Stimulated activated naive CD4-positive, alpha-beta T cell treated with Interleukin-2 at 50 U/mL for 16 hours (primary cell): ENCODE results near the gene SLC25A26.
"Not testable (repeated sequence)": the region's sequence is repeated elsewhere in the genome, so short reads cannot be mapped to it uniquely, and the experiment has no call there.

Source experiments
- DNase-seq: peaks from one replicate; lab custom pipeline; 2025; lab: John Stamatoyannopoulos, UW

SLC25A26 gene

GRCh38 chr3:66270288-66270687 lies 49.5 kb downstream of the SLC25A26 start:
- DNase-seq = no peak

- no peak for DNase-seq
These were observed 49.9 kb downstream of the SLC25A26 start for GRCh38 chr3:66270701-66271100.

GRCh38 chr3:66271231-66271630 lies 50.4 kb downstream of the SLC25A26 start:
- DNase-seq = no peak

- no peak for DNase-seq
These were observed 51.2 kb downstream of the SLC25A26 start for GRCh38 chr3:66272016-66272415.

GRCh38 chr3:66274837-66275236 lies 54.0 kb downstream of the SLC25A26 start:
- DNase-seq = not testable (repeated sequence)

GRCh38 chr3:66276705-66277274 lies 56.0 kb downstream of the SLC25A26 start:
- peak; percentile 36 for DNase-seq

- no peak for DNase-seq
These were observed 58.4 kb downstream of the SLC25A26 start for GRCh38 chr3:66279168-66279567.

GRCh38 chr3:66280304-66280703 lies 59.5 kb downstream of the SLC25A26 start:
- no peak for DNase-seq

GRCh38 chr3:66291922-66292321 lies 71.1 kb downstream of the SLC25A26 start:
- DNase-seq = not testable (repeated sequence)

- no peak for DNase-seq
These were observed 76.6 kb downstream of the SLC25A26 start for GRCh38 chr3:66297260-66297873.

GRCh38 chr3:66297900-66298299 lies 77.1 kb downstream of the SLC25A26 start:
- DNase-seq = no peak

- DNase-seq = no peak
These were observed 77.8 kb downstream of the SLC25A26 start for GRCh38 chr3:66298591-66298990.

- not testable (repeated sequence) for DNase-seq
These were observed 78.3 kb downstream of the SLC25A26 start for GRCh38 chr3:66299085-66299484.

GRCh38 chr3:66299891-66300290 lies 79.1 kb downstream of the SLC25A26 start:
- no peak for DNase-seq

GRCh38 chr3:66302288-66302687 lies 81.5 kb downstream of the SLC25A26 start:
- DNase-seq = peak; percentile 36

GRCh38 chr3:66303491-66303901 lies 82.7 kb downstream of the SLC25A26 start:
- DNase-seq = peak; percentile 50

GRCh38 chr3:66304293-66304692 lies 83.5 kb downstream of the SLC25A26 start:
- no peak for DNase-seq

- DNase-seq = not testable (repeated sequence)
These were observed 85.3 kb downstream of the SLC25A26 start for GRCh38 chr3:66306086-66306485.

- DNase-seq = not testable (repeated sequence)
These were observed 86.2 kb downstream of the SLC25A26 start for GRCh38 chr3:66306991-66307390.

- DNase-seq = no peak
These were observed 91.2 kb downstream of the SLC25A26 start for GRCh38 chr3:66312039-66312438.

- no peak for DNase-seq
These were observed 93.7 kb downstream of the SLC25A26 start for GRCh38 chr3:66314455-66314854.

GRCh38 chr3:66317750-66318376 lies 97.1 kb downstream of the SLC25A26 start:
- no peak for DNase-seq

- no peak for DNase-seq
These were observed 99.6 kb downstream of the SLC25A26 start for GRCh38 chr3:66320390-66320789.

GRCh38 chr3:66322436-66322835 lies 101.6 kb downstream of the SLC25A26 start:
- no peak for DNase-seq
